ENCODE measurements around the gene REEP3. TPM values are rescaled to one million over a fixed set of nuclear protein-coding genes. Genes with fewer than 3 reads are reported as not detected.

The REEP3 gene
- total RNA-seq, 1 experiment from 2014 or later: 135 TPM

GRCh38 chr10:63543576-63543962, 22.4 kb downstream of the REEP3 start:
- POLR2A ChIA-PET: no interaction called here
- no peak for ATAC-seq
- TF ChIP-seq REST (IDR thresholded peaks at IDR 0.05; ENCODE audit: insufficient read depth in 1 of 2, low read depth in 2 of 2, low read length in 1 of 2): no peak
- no peak for TF ChIP-seq POLR2AphosphoS5 (IDR thresholded peaks at IDR 0.05; ENCODE audit: low read depth, low read length)
- TF ChIP-seq SIN3A (IDR thresholded peaks at IDR 0.05; ENCODE audit: borderline replicate concordance, insufficient read depth, low read depth, low read length): no peak
- TF ChIP-seq TCF7L2 (IDR thresholded peaks at IDR 0.05; ENCODE audit: low read depth, low read length): no peak
- TF ChIP-seq, protein P1, sequence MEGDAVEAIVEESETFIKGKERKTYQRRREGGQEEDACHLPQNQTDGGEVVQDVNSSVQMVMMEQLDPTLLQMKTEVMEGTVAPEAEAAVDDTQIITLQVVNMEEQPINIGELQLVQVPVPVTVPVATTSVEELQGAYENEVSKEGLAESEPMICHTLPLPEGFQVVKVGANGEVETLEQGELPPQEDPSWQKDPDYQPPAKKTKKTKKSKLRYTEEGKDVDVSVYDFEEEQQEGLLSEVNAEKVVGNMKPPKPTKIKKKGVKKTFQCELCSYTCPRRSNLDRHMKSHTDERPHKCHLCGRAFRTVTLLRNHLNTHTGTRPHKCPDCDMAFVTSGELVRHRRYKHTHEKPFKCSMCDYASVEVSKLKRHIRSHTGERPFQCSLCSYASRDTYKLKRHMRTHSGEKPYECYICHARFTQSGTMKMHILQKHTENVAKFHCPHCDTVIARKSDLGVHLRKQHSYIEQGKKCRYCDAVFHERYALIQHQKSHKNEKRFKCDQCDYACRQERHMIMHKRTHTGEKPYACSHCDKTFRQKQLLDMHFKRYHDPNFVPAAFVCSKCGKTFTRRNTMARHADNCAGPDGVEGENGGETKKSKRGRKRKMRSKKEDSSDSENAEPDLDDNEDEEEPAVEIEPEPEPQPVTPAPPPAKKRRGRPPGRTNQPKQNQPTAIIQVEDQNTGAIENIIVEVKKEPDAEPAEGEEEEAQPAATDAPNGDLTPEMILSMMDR (IDR thresholded peaks at IDR 0.05): no peak
- H3K27me3 ChIP-seq (ENCODE audit: control insufficient read depth, insufficient read depth, low read length): no peaks in the 10 kb centered on the region
- H3K27ac ChIP-seq (ENCODE audit: low read length): peak overlapping the region; percentile 60
- CTCF ChIA-PET: no interaction called here
- H3K4me1 ChIP-seq (ENCODE audit: control insufficient read depth, insufficient read depth, low read length): peaks cover 19% of the 10 kb centered on the region
- in situ Hi-C loops (cut with HindIII; ENCODE audit: low pct_unique_long_range_greater_than_20kb, low sequenced_read_pairs) (no loop called here), intact Hi-C loops (cut with micrococcal nuclease; ENCODE audit: unreplicated experiment) (no loop called here)
- no TSS peak for BruUV-seq (replicated peaks)
- H3K4me3 ChIP-seq (ENCODE audit: low read depth in 2 of 2, low read length in 2 of 2): no peak overlapping the region
- H3K9me3 ChIP-seq (ENCODE audit: control insufficient read depth, insufficient read depth, low read depth, low read length): no peaks in the 10 kb centered on the region
- no peak for DNase-seq (ENCODE audit: low read depth, low spot score)
- H3K36me3 ChIP-seq (ENCODE audit: control insufficient read depth, insufficient read depth, low read length): no peaks in the 10 kb centered on the region

- no peaks in the 10 kb centered on the region for H3K36me3 ChIP-seq (ENCODE audit: control insufficient read depth, insufficient read depth, low read length)
- H3K4me1 ChIP-seq (ENCODE audit: control insufficient read depth, insufficient read depth, low read length): peaks cover 19% of the 10 kb centered on the region
- BruUV-seq (replicated peaks): TSS peak; percentile 11
- H3K27ac ChIP-seq (ENCODE audit: low read length): peak overlapping the region; percentile 60
- H3K9me3 ChIP-seq (ENCODE audit: control insufficient read depth, insufficient read depth, low read depth, low read length): no peaks in the 10 kb centered on the region
- no peak overlapping the region for H3K4me3 ChIP-seq (ENCODE audit: low read depth in 2 of 2, low read length in 2 of 2)
- no peak for DNase-seq (ENCODE audit: low read depth, low spot score)
- intact Hi-C loops (cut with micrococcal nuclease; ENCODE audit: unreplicated experiment): no loop called here
- CTCF ChIA-PET: no interaction called here
- H3K27me3 ChIP-seq (ENCODE audit: control insufficient read depth, insufficient read depth, low read length): no peaks in the 10 kb centered on the region
- no peak for ATAC-seq
- in situ Hi-C loops (cut with HindIII; ENCODE audit: low pct_unique_long_range_greater_than_20kb, low sequenced_read_pairs): no loop called here
- POLR2A ChIA-PET: interaction anchor here (0.6 kb wide), 1 partner anchor 130 kb away, joined by 5 read pairs; no protein-coding TSS in a partner anchor
- TF ChIP-seq REST (IDR thresholded peaks at IDR 0.05; ENCODE audit: insufficient read depth in 1 of 2, low read depth in 2 of 2, low read length in 1 of 2) (no peak), TCF7L2 (IDR thresholded peaks at IDR 0.05; ENCODE audit: low read depth, low read length) (no peak)
Measured at GRCh38 chr10:63544418-63544817, 23.2 kb downstream of the REEP3 start.
